Anterior cingulate cortex (tissue), 58 donors: ENCODE data around the gene STRA6.

Experiments
- DNase-seq, 58 donors: peaks; one replicate each; lab custom pipeline; 2025; lab: John Stamatoyannopoulos, UW

STRA6 gene

GRCh38 chr15:74185710-74186348 is 16.8 kb downstream of the STRA6 start:
- no peak for DNase-seq

- no peak for DNase-seq
Measured at GRCh38 chr15:74184582-74185091, 17.9 kb downstream of the STRA6 start.

GRCh38 chr15:74182131-74182530 is 20.5 kb downstream of the STRA6 start:
- DNase-seq, result no peak

- no peak for DNase-seq
Measured at GRCh38 chr15:74180881-74181602, 21.5 kb downstream of the STRA6 start.

GRCh38 chr15:74179983-74180880 is 22.4 kb downstream of the STRA6 start:
- no peak for DNase-seq

GRCh38 chr15:74179101-74179841 is 23.3 kb downstream of the STRA6 start:
- DNase-seq, result peak in 13 of 58 donors; percentile 10 to 67 (median 40)

GRCh38 chr15:74178326-74179100 is 24.1 kb downstream of the STRA6 start:
- no peak for DNase-seq

GRCh38 chr15:74176262-74177214 is 26.0 kb downstream of the STRA6 start:
- no peak for DNase-seq

- no peak for DNase-seq
Measured at GRCh38 chr15:74175271-74176191, 27.1 kb downstream of the STRA6 start.

- no peak for DNase-seq
Measured at GRCh38 chr15:74174958-74175253, 27.7 kb downstream of the STRA6 start.

GRCh38 chr15:74174219-74174957 is 28.2 kb downstream of the STRA6 start:
- no peak for DNase-seq

GRCh38 chr15:74173380-74174218 is 29.0 kb downstream of the STRA6 start, which contains the start of gene ISLR:
TSS of gene ISLR (plus strand) at chr15:74173710. CDS start at chr15:74174859, 1,149 bp downstream.
- DNase-seq, result peak in 1 of 58 donors; percentile 11

GRCh38 chr15:74172701-74173379 is 29.7 kb downstream of the STRA6 start:
- no peak for DNase-seq

GRCh38 chr15:74171965-74172541 is 30.5 kb downstream of the STRA6 start:
- DNase-seq, result no peak
